NCI-H2171 treated with DMSO at 0.1 percent for 48 hours (cell line): ENCODE measurements around the gene CCDC24.

Experiments
- DNase-seq: peaks from one replicate; lab custom pipeline; 2025; lab: John Stamatoyannopoulos, UW

The CCDC24 gene

GRCh38 chr1:44025816-44026215 lies 34.4 kb downstream of the CCDC24 start:
- DNase-seq: peak; percentile 78

- no peak for DNase-seq
These were observed 35.9 kb downstream of the CCDC24 start for GRCh38 chr1:44027320-44027719.

- DNase-seq: no peak
These were observed 38.0 kb downstream of the CCDC24 start for GRCh38 chr1:44029260-44029910.

GRCh38 chr1:44029911-44030604 lies 38.7 kb downstream of the CCDC24 start:
- DNase-seq: peak; percentile 78

DNA sequence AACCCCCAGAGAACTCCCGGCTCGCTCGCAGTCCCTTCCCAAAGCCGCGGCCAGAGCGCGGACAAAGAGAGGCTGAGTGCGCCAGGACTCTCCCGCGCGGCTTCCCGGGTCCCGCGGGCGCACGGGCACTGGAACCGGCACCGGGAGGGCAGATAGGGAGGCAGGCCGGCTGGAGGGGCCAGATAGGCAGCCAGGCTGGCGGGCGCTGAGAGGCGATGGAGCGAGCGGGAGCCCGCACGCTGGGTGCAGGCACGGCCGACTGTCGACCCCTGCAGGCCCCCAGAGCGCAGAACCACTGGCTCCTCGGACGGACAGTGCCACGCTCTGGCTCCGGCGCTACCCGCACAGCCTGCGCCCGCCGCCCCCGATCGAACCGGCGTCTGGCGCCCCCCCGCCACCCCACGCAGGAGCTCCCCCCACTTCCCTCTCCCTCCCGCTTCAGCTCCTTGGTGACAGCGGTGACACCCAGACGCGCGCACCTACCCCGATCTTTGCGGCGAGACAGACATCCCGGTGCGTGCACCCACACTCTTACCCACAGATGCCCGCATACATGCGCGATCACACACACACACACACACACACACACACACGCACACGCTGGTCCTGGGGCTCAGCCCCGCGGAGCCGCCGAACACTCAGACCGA lies 39.3 kb downstream of the CCDC24 start:
- peak; percentile 51 for DNase-seq

DNA sequence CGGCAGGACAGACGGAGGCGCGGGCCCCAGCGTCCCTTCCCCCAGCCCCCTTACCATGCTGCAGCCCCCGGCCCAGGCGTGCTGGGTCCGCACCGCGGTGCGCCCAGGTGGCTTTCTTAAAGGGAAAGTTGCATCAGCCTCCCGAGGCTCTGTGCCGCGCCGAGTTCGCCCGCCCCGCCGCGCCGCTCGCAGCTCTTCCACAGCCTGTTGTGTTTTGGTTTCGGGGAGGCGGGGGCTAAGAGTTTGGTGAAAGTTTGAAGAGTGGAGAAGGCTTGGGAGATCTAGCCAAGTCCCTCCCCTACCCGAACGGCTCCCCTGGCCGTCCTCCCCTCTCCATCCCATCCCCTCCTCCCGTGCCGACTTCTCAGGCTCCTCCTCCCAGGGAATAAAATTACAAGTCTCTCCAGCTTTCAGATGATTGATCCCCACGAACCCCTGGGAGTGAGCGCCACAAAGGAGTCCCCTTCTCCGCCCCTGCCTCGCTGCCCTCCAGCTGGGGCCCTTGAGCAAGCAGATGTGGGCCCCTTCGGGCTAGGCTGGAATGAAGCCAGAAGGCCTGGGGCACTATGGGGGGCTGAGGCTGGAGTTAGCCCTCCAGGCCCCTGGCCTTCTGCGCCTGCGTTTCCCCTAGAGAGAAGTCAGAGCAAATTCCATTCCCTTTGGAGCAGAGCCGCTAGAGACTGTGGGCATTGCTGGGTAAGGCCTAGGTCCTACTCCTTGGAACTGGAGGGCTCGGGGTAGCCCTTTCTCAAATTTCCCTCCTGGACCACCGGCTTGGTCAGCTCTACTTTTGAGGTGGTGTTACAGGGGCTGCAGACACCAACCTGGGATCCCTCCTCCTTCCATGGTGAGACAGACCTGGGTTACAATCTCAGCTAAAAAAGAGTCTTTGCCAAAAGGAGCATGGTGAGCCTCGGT lies 40.1 kb downstream of the CCDC24 start, which contains the start of gene SLC6A9:
Gene SLC6A9, minus strand, starts transcription at position 211 of the 918 bp plus-strand sequence. CDS start 7,185 bp downstream, outside the sequence.
- peak; percentile 61 for DNase-seq

DNA sequence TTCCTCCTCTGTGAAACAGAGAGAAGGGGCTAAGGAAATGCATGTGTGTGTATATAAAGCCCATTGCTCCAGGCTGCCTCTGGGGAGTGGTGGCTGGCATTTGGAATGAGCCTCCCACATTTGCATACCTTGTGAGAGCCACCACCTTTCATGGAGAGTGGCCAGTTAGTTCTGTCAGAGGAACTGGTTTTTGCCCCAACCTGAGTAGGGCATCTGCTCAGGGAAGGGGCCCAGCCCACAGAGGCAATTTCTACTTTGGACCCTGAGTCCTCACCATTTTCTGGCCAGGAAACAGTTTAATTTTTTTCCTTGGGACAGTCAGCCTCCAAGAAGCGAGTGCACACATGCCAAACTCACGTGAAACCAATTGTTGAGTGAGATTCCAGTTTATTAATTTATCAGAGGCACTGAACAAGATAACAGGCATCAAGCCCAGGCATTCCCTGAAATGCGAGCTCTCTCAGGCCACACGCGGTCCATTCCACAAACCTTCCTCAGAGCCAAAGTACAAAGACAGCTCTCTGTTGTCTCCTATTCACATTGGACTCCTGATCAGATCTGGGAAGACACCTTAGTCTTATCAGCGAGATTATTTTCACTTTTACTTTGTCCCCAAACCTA lies 40.9 kb downstream of the CCDC24 start:
- DNase-seq: peak; percentile 3

- DNase-seq: no peak
These were observed 41.7 kb downstream of the CCDC24 start for GRCh38 chr1:44033041-44033575.

DNA sequence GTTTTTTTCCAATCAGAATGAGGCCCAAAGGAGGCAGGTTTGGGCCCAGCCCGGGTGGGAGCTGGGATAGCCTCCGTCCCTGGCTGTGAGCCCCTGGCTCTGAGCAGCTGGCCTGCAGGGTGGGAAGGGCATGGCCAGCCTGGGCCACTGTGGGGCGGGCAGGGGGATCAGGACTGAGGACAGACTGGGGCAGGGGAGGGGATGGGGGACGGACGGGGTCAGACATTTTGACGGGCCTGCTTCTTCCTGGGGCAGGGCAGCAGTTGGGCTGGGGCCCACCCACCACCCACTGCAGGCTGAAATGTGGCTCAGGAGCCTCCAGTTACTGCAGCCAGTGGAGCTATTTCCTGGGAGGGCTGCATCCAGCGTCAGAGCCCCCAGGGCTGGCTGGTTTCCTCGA lies 42.4 kb downstream of the CCDC24 start:
- DNase-seq: no peak

DNA sequence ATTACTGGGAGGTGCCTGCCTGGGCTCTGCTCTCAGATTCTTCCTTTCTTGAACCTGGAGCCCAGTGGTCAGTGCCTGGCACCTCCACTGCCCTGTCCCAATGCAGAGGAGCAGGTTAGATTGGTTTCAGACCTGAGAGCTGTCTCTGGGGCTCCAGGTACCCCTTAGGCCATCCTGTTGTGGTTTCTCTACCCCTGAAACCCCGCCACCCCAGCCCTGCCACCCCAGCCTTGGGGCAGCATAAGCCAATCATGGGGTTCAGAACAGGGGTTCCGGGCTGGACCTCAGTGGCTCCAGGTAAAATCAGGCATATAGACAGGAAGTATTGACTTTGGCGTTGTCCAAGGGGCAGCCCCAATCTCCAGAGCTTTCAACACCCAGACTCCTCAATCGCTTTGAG lies 43.0 kb downstream of the CCDC24 start:
- DNase-seq: no peak

GRCh38 chr1:44034976-44035716 lies 43.7 kb downstream of the CCDC24 start:
- DNase-seq: no peak

DNA sequence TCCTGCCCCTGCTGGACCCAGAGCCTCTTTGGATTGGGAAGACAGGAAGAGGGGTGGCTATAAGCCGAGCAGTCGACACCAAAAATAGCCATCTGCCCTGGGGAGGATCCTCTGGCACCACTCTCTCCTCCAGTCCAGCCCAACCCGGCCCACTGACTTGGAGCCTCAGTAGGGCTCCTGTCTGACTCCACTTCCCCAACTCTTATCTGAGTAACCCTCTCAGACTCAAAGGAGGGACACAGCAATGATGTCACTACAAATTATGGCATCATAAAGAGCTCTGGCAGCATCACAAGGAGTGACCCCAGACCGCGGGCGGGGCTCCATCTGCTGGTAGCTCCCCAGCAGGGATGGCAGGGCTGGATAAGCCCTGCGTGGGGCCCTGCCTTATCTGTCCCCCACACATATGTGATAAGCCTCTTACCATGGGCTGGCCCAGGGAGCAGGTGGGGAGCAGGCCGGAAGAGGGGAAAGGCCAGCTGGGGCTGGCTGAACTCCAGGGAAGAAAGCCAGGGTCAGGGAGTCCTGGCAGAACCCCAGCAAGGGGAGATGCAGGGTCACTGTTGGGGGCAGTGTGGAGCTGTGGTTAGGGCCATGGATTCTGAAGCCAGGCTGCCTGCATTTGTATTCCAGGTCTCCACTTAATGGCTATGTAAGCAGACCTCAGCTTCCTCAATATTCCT lies 44.5 kb downstream of the CCDC24 start:
- no peak for DNase-seq

- peak; percentile 88 for DNase-seq
These were observed 45.2 kb downstream of the CCDC24 start for GRCh38 chr1:44036409-44037139.

DNA sequence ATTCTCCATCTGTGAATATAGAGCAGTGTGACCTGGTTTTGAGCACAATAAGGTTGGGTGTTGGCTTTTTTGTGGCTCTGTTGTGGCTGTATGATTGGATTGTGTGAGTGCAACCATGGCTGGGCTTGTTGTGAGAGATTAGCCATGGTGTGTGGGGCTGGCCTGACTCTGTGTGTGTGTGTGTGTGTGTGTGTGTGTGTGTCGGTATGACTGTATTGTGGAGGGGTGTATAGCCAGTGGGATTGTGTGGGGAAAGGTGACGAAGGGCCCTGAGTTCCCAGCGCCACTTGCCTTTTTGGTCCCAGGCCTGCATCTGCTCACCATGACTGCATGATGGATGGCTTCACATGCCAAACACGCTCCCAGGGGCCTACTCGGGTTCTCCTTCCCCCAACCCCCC lies 45.8 kb downstream of the CCDC24 start:
- DNase-seq: peak; percentile 94

DNA sequence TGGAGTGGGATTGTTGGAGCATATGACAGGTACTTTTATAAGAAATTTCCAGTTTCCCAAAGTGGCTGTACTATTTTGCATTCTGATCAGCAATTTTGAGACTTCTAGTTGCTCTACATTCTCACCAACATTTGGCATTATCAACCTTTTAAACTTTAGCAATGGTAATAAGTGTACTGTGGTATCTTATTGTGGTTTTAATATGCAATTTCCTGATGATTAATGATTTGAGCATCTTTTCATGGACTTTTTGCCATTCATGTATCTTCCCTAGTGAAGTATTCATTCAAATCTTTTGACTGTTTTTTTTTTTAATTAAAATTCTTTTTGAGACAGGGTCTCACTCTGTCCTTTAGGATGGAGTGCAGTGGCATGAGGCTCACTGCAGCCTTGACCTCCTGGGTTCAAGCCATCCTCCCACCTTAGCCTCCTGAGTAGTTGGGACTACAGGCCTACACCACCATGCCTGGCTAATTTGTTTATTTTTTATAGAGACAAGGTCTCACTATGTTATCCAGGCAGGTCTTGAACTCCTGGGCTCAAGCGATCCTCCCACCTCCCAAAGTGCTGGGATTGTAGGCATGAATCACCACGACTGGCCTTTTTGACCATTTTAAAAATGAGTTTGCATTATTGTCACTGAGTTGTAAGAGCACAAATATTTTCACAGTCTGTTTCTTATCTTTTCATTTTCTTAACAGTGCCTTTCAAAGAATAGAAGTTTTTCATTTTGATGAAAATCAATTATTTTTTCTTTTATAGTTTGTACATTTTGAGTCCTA lies 47.7 kb downstream of the CCDC24 start:
- no peak for DNase-seq

GRCh38 chr1:44040418-44040817 lies 49.0 kb downstream of the CCDC24 start:
- no peak for DNase-seq

- no peak for DNase-seq
These were observed 49.4 kb downstream of the CCDC24 start for GRCh38 chr1:44040846-44041245.
